Lung (tissue), 12 donors: Measurements from ENCODE around the gene CCDC38. TPM values are rescaled to one million over a fixed set of nuclear protein-coding genes. Genes with fewer than 3 reads are reported as not detected.

Experiments used
- ATAC-seq: fragments of 200-7000 bp; cut with Tn5 transposase; one replicate; pipeline ENCODE4 v1.9.1; 2020; ENCODE audit warnings: moderate number of reproducible peaks; ENCODE audit not compliant: insufficient read depth, low FRiP score
- DNase-seq, 3 donors: peaks; one replicate each; pipeline ENCODE4 v3.0.0-alpha.2; 2013 to 2017
- H3K27ac ChIP-seq, 2 donors: one replicate each; pipeline ENCODE4 v1.5.1; 2013; ENCODE audit warnings: mild to moderate bottlenecking in 2 of 2, moderate library complexity in 2 of 2, control low read depth in 1 of 2, inconsistent platforms in 1 of 2, low read depth in 1 of 2, low read length in 1 of 2
- H3K27me3 ChIP-seq, 3 donors: one replicate each; pipeline ENCODE4 v1.5.1; 2013; ENCODE audit warnings: low read length in 2 of 3; ENCODE audit not compliant: control insufficient read depth in 3 of 3, insufficient read depth in 3 of 3
- H3K36me3 ChIP-seq, 4 donors: one replicate each; pipeline ENCODE4 v1.5.1; 2013; ENCODE audit warnings: low read length in 4 of 4, mild to moderate bottlenecking in 1 of 4, moderate library complexity in 1 of 4; ENCODE audit not compliant: control insufficient read depth in 4 of 4, insufficient read depth in 4 of 4
- H3K4me1 ChIP-seq, 5 donors: one replicate each; pipeline ENCODE4 v1.5.1; 2013; ENCODE audit warnings: low read length in 5 of 5, mild to moderate bottlenecking in 2 of 5, moderate library complexity in 1 of 5; ENCODE audit not compliant: control insufficient read depth in 5 of 5, insufficient read depth in 5 of 5
- H3K4me3 ChIP-seq: one replicate; pipeline ENCODE4 v1.5.1; 2013; ENCODE audit warnings: mild to moderate bottlenecking, control low read depth, moderate library complexity
- H3K9ac ChIP-seq, 2 donors: one replicate each; pipeline ENCODE4 v1.5.1; 2013; ENCODE audit warnings: low read length in 2 of 2, control low read depth in 1 of 2; ENCODE audit not compliant: insufficient read depth in 1 of 2
- H3K9me3 ChIP-seq, 4 donors: one replicate each; pipeline ENCODE4 v1.5.1; 2013; ENCODE audit warnings: low read length in 3 of 4, mild to moderate bottlenecking in 1 of 4, moderate library complexity in 1 of 4; ENCODE audit not compliant: control insufficient read depth in 4 of 4, insufficient read depth in 3 of 4
- CTCF ChIP-seq: IDR thresholded peaks from 2 replicates; pipeline ENCODE4 v1.5.1; 2012; ENCODE audit warnings: mild to moderate bottlenecking; ENCODE audit errors: control extremely low read depth, extremely low read depth
- WGBS, 2 donors: extraction: QIAGEN DNeasy Blood & Tissue Kit; methylation state at CpG; one replicate each; pipeline ENCODE4 v1.1.7; 2013; 5-methylcytosine and 5-hydroxymethylcytosine counted together
- polyA plus RNA-seq, 2 donors: library from polyadenylated mRNA; stranded (reverse); fragments of 200-250 nt; gene quantifications; one replicate each; pipeline ENCODE4 v1.2.1, GENCODE V29; 2013
- total RNA-seq, 2 donors: library from RNA; depleted of rRNA in 1 of 2; stranded (reverse); fragments of >200 nt in 1 of 2; gene quantifications; one replicate each; pipeline ENCODE4 v1.2.1, GENCODE V29; 2014 to 2021
- donor health status: control.
- donor health status: control.
- donor health status: Bipolar disorder and iron deficiency.
- donor health status: healthy.
- donor health status: DM: yes; HTN: yes; CAD: no.

The CCDC38 gene
- total and polyA plus RNA-seq, 4 donors, result 0.04 to 0.15 (median 0.05) TPM; not detected in 1

DNA sequence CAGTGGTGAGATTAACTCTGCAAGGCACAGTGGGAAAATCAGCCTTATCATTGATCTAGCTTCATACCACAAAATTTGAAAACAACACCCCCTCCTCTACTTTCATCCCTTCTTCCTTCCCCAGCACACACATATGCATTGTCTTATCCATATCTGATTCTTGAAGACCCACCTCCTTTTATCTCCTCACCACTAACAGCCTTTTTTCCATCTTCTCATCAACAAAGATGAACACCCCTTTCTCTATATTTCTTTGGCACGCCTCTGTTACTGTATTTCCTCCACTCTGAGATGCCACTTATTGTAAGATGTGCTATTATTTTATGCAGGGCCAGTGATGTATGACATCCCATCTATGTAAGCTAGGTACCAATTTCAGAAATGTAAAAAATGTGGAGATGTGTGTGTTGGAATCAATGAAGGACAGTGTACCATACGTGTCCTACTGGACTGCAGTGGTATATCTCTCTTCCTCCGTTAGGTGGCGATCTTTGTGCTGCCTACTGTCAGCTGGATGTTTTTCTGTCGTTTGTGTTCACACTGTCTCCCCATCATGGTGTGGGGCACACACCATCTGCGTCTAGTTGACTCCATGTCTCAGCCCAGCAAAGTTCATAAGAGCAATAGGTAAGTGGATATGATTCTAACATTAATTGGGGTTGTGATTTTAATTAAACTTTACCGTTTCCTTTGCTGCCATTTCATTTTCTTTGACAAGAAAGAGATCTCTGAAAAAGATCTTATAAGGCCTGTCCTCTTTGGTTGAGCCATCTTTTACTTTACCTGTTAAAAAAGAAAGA lies 24.0 kb downstream of the CCDC38 start:
- Histone ChIP-seq H3K36me3 (no peaks in the 10 kb centered on the region), H3K4me1 (no peaks in the 10 kb centered on the region), H3K27me3 (no peaks in the 10 kb centered on the region), H3K4me3 (no peak overlapping the region), H3K9me3 (no peaks in the 10 kb centered on the region), H3K27ac (no peak overlapping the region), H3K9ac (no peak overlapping the region)
- ATAC-seq (no peak), DNase-seq (peak; percentile 22 to 62 (median 54))
- WGBS, 2 donors, result 27 to 29% methylated on average over 7 of the region's 7 CpGs
- TF ChIP-seq CTCF, result peak; percentile 48

GRCh38 chr12:95909871-95910270 lies 32.5 kb downstream of the CCDC38 start:
- no peaks in the 10 kb centered on the region for H3K36me3 ChIP-seq
- DNase-seq (no peak), ATAC-seq (no peak)
- no peak for TF ChIP-seq CTCF
- no peaks in the 10 kb centered on the region for H3K4me1 ChIP-seq
- H3K9me3 ChIP-seq, result no peaks in the 10 kb centered on the region
- no peak overlapping the region for H3K9ac ChIP-seq
- no peaks in the 10 kb centered on the region for H3K27me3 ChIP-seq
- WGBS, 2 donors, result 91 to 94% methylated on average over 3 of the region's 3 CpGs
- no peak overlapping the region for H3K4me3 ChIP-seq
- no peak overlapping the region for H3K27ac ChIP-seq

DNA sequence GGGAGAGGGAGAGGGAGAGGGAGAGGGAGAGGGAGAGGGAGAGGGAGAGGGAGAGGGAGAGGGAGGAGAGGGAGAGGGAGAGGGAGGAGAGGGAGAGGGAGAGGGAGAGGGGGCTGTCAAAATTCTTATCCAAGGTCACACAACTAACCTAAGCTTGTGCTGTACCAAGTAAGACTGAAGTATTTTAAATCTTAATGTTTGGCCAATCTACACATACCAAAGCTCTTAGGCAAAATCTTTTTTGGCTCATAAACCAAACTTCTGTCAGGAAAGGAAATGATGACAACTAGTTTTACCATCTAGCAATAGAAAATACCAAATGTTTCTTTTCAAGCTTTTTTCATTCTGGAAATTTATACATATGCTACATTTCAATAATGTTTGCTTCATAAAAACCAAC lies 33.8 kb downstream of the CCDC38 start:
- Histone ChIP-seq H3K4me3 (no peak overlapping the region), H3K27me3 (peaks cover 0 to under 1% (median 0%) of the 10 kb centered on the region in 3 donors), H3K9me3 (no peaks in the 10 kb centered on the region), H3K27ac (no peak overlapping the region), H3K9ac (no peak overlapping the region), H3K36me3 (no peaks in the 10 kb centered on the region), H3K4me1 (no peaks in the 10 kb centered on the region)
- DNase-seq (peak in 2 of 3 donors; percentile 29 to 47), ATAC-seq (no peak)
- no peak for TF ChIP-seq CTCF
